Natural killer cell (primary cell): ENCODE data around the gene MMP20. TPM values are rescaled to one million over a fixed set of nuclear protein-coding genes. Genes with fewer than 3 reads are reported as not detected.

Source experiments
- ATAC-seq, 3 donors: fragments of 150-1000 bp in 2 of 3; fragments of 200-7000 bp in 1 of 3; cut with Tn5 transposase; 1 replicate in 1 of 3; 2 replicates in 2 of 3; pipeline ENCODE4 v1.10.0; 2021; ENCODE audit warnings: mild to moderate bottlenecking in 2 of 3, moderate library complexity in 2 of 3
- DNase-seq, 2 donors: peaks; one replicate each; pipeline versions ENCODE4 v3.0.0 to v3.0.0-alpha.2; 2013 to 2021; ENCODE audit warnings: mixed read lengths in 1 of 2
- H3K27ac ChIP-seq: one replicate; pipeline ENCODE4 v1.5.1; 2013; ENCODE audit warnings: mild to moderate bottlenecking, low read length
- H3K27me3 ChIP-seq: one replicate; pipeline ENCODE4 v1.6.1; 2013; ENCODE audit warnings: low read length; ENCODE audit not compliant: control insufficient read depth, insufficient read depth
- H3K36me3 ChIP-seq: one replicate; pipeline ENCODE4 v1.6.1; 2013; ENCODE audit warnings: low read length; ENCODE audit not compliant: control insufficient read depth, insufficient read depth
- H3K4me1 ChIP-seq: one replicate; pipeline ENCODE4 v1.6.1; 2013; ENCODE audit warnings: low read length; ENCODE audit not compliant: control insufficient read depth, insufficient read depth
- H3K4me3 ChIP-seq: one replicate; pipeline ENCODE4 v1.5.1; 2013; ENCODE audit warnings: low read length
- H3K9me3 ChIP-seq: one replicate; pipeline ENCODE4 v1.6.1; 2013; ENCODE audit warnings: low read length; ENCODE audit not compliant: control insufficient read depth, insufficient read depth
- H3K27ac Mint-ChIP-seq, 2 donors: one replicate each; pipeline ENCODE4 v1.8.0; 2022; ENCODE audit warnings: mild to moderate bottlenecking in 2 of 2, mixed read lengths in 2 of 2, moderate library complexity in 1 of 2
- H3K27me3 Mint-ChIP-seq, 2 donors: one replicate each; pipeline ENCODE4 v1.8.0; 2022; ENCODE audit warnings: low read depth in 2 of 2, mixed read lengths in 2 of 2
- H3K36me3 Mint-ChIP-seq: one replicate; pipeline ENCODE4 v1.8.0; 2022; ENCODE audit warnings: mixed read lengths
- H3K4me1 Mint-ChIP-seq, 2 donors: one replicate each; pipeline ENCODE4 v1.8.0; 2022; ENCODE audit warnings: mixed read lengths in 2 of 2
- H3K4me3 Mint-ChIP-seq: one replicate; pipeline ENCODE4 v1.8.0; 2022; ENCODE audit warnings: mild to moderate bottlenecking, moderate library complexity, mixed read lengths
- H3K9me3 Mint-ChIP-seq, 2 donors: one replicate each; pipeline ENCODE4 v1.8.0; 2022; ENCODE audit warnings: mixed read lengths in 2 of 2
- WGBS: methylation state at CpG from one replicate; pipeline ENCODE4 v1.1.7; 2013; ENCODE audit warnings: missing lambda C conversion rate; ENCODE audit not compliant: insufficient coverage; 5-methylcytosine and 5-hydroxymethylcytosine counted together
- intact Hi-C: fragments of 100-400 bp; cut with micrococcal nuclease; formaldehyde crosslinking; loops from one replicate; pipeline ENCODE4 v1.14.2; 2022
- total RNA-seq, 4 donors: library from RNA; stranded (reverse); fragments of 120-200 nt in 1 of 4; gene quantifications; one replicate each; pipeline versions ENCODE4 v1.2.3 to v1.2.4, GENCODE V29; 2013 to 2022
- TF ChIP-seq, protein P1 (sequence below): fragments of 200-600 bp; IDR thresholded peaks from one replicate; pipeline ENCODE4 v1.8.0; 2022; ENCODE audit warnings: antibody characterized with exemption

The MMP20 gene
- total RNA-seq, 3 donors from 2014 or later (not counting 1 experiment from before 2014, with no cell fraction given) = not detected

- Histone ChIP-seq H3K36me3 (no peaks in the 10 kb centered on the region), H3K27me3 (no peaks in the 10 kb centered on the region), H3K4me3 (no peak overlapping the region), H3K4me1 (peaks cover 18% of the 10 kb centered on the region), H3K27ac (no peak overlapping the region), H3K9me3 (no peaks in the 10 kb centered on the region)
- no peak for ATAC-seq
- peaks cover 46% of the 10 kb centered on the region in 2 donors for H3K4me1 Mint-ChIP-seq
- no peaks in the 10 kb centered on the region for H3K27me3 Mint-ChIP-seq
- TF ChIP-seq, protein P1, sequence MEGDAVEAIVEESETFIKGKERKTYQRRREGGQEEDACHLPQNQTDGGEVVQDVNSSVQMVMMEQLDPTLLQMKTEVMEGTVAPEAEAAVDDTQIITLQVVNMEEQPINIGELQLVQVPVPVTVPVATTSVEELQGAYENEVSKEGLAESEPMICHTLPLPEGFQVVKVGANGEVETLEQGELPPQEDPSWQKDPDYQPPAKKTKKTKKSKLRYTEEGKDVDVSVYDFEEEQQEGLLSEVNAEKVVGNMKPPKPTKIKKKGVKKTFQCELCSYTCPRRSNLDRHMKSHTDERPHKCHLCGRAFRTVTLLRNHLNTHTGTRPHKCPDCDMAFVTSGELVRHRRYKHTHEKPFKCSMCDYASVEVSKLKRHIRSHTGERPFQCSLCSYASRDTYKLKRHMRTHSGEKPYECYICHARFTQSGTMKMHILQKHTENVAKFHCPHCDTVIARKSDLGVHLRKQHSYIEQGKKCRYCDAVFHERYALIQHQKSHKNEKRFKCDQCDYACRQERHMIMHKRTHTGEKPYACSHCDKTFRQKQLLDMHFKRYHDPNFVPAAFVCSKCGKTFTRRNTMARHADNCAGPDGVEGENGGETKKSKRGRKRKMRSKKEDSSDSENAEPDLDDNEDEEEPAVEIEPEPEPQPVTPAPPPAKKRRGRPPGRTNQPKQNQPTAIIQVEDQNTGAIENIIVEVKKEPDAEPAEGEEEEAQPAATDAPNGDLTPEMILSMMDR = no peak
- no peaks in the 10 kb centered on the region for H3K9me3 Mint-ChIP-seq
- no peak for DNase-seq
- peak overlapping the region in 1 of 2 donors; percentile 63 for H3K27ac Mint-ChIP-seq
- peak overlapping the region; percentile 5 for H3K4me3 Mint-ChIP-seq
- intact Hi-C loops = no loop called here
- no peaks in the 10 kb centered on the region for H3K36me3 Mint-ChIP-seq
Measured at GRCh38 chr11:102561636-102562035, 63.5 kb downstream of the MMP20 start.

- H3K9me3 Mint-ChIP-seq = no peaks in the 10 kb centered on the region
- Histone ChIP-seq H3K27ac (peak overlapping the region; percentile 63), H3K4me3 (peak overlapping the region; percentile 1), H3K27me3 (no peaks in the 10 kb centered on the region), H3K36me3 (no peaks in the 10 kb centered on the region), H3K9me3 (no peaks in the 10 kb centered on the region), H3K4me1 (peaks cover 18% of the 10 kb centered on the region)
- ATAC-seq (peak; percentile 46 to 68 (median 61)), DNase-seq (peak in 1 of 2 donors; percentile 59)
- H3K27me3 Mint-ChIP-seq = no peaks in the 10 kb centered on the region
- no peaks in the 10 kb centered on the region for H3K36me3 Mint-ChIP-seq
- intact Hi-C loops = no loop called here
- peak overlapping the region; percentile 63 to 83 for H3K27ac Mint-ChIP-seq
- TF ChIP-seq, protein P1 = no peak
- whole genome bisulfite sequencing = 3% methylated on average over 3 of the region's 6 CpGs
- H3K4me1 Mint-ChIP-seq = peaks cover 46% of the 10 kb centered on the region in 2 donors
- peak overlapping the region; percentile 89 for H3K4me3 Mint-ChIP-seq
Measured at GRCh38 chr11:102560555-102561011, 64.5 kb downstream of the MMP20 start.

- H3K27ac ChIP-seq = peak overlapping the region; percentile 63
- H3K27me3 Mint-ChIP-seq = no peaks in the 10 kb centered on the region
- H3K4me3 Mint-ChIP-seq = peak overlapping the region; percentile 89
- intact Hi-C loops = no loop called here
- H3K27me3 ChIP-seq = no peaks in the 10 kb centered on the region
- H3K9me3 Mint-ChIP-seq = no peaks in the 10 kb centered on the region
- H3K4me1 Mint-ChIP-seq = peaks cover 46% of the 10 kb centered on the region in 2 donors
- peak overlapping the region; percentile 33 to 83 for H3K27ac Mint-ChIP-seq
- no peaks in the 10 kb centered on the region for H3K9me3 ChIP-seq
- ATAC-seq (peak; percentile 41 to 63 (median 61)), DNase-seq (peak in 1 of 2 donors; percentile 59)
- no peaks in the 10 kb centered on the region for H3K36me3 ChIP-seq
- no peak overlapping the region for H3K4me3 ChIP-seq
- peaks cover 18% of the 10 kb centered on the region for H3K4me1 ChIP-seq
- H3K36me3 Mint-ChIP-seq = no peaks in the 10 kb centered on the region
- TF ChIP-seq, protein P1 = no peak
Measured at GRCh38 chr11:102559839-102560238, 65.3 kb downstream of the MMP20 start.

GRCh38 chr11:102555091-102555490, 70.0 kb downstream of the MMP20 start:
- Histone ChIP-seq H3K27me3 (no peaks in the 10 kb centered on the region), H3K4me1 (no peaks in the 10 kb centered on the region), H3K4me3 (no peak overlapping the region), H3K27ac (no peak overlapping the region), H3K36me3 (no peaks in the 10 kb centered on the region), H3K9me3 (no peaks in the 10 kb centered on the region)
- Mint-ChIP-seq H3K4me3 (no peak overlapping the region), H3K27ac (no peak overlapping the region), H3K9me3 (no peaks in the 10 kb centered on the region), H3K36me3 (no peaks in the 10 kb centered on the region), H3K27me3 (peaks cover 13 to 16% of the 10 kb centered on the region in 2 donors), H3K4me1 (peaks cover 12% of the 10 kb centered on the region in 2 donors)
- TF ChIP-seq, protein P1 = no peak
- intact Hi-C loops = no loop called here
- no peak for ATAC-seq
- no peak for DNase-seq
- 94% methylated on average over 3 of the region's 3 CpGs for WGBS
